ENCODE results near the gene KASH5. TPM values are rescaled to one million over a fixed set of nuclear protein-coding genes. Genes with fewer than 3 reads are reported as not detected.

The KASH5 gene
- total RNA-seq, 1 experiment from 2014 or later, result not detected

DNA sequence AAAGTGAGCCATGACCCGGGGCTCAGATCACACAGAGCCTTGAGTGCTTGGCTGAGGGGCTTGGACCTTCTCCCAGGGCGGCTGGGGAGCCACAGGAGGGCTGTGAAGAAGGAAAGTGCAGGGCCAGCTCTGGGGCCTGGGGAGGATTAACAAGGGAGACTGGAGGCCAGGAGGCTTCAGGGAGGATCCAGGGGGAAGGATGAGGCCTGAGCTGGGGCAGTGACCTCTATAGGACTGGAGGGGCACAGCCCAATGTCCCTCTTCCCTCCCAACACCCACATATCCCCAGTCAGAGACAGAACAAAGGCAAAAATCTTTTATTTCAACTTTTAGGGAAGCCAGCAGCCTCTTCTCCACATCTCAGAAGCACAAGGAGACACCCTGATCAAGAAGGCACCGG is 57.9 kb downstream of the KASH5 start:
- Histone ChIP-seq H3K23me2 (ENCODE audit: insufficient read length, low read depth, low read length, poor library complexity, severe bottlenecking) (peaks cover 19% of the 10 kb centered on the region), H2BK120ac (ENCODE audit: low read depth, low read length, poor library complexity, severe bottlenecking) (no peak overlapping the region), H3K23ac (ENCODE audit: insufficient read length, low read depth, low read length) (no peak overlapping the region), H2BK15ac (ENCODE audit: low read depth, low read length) (no peak overlapping the region), H3K4me1 (ENCODE audit: insufficient read depth, low read length) (no peaks in the 10 kb centered on the region), H4K5ac (ENCODE audit: insufficient read length, low read depth, low read length) (no peak overlapping the region), H4K91ac (ENCODE audit: insufficient read length, low read depth, low read length) (no peak overlapping the region), H3K9ac (ENCODE audit: extremely low read depth, insufficient read length, low read length) (no peak overlapping the region), H3K9me3 (ENCODE audit: control insufficient read depth, low read depth, low read length) (no peaks in the 10 kb centered on the region), H3K27me3 (ENCODE audit: insufficient read depth, low read length) (no peaks in the 10 kb centered on the region; the same call in 1 of the 2 replicates), H4K8ac (replicated peaks; ENCODE audit: insufficient read length, low read depth, low read length) (no peak overlapping the region), H2BK12ac (ENCODE audit: insufficient read length, low read depth, low read length) (no peak overlapping the region), H3K14ac (ENCODE audit: insufficient read depth, low read length) (no peak overlapping the region), H2AK5ac (ENCODE audit: insufficient read length, low read length) (no peak overlapping the region), H4K20me1 (ENCODE audit: control insufficient read depth, insufficient read depth, insufficient read length) (no peaks in the 10 kb centered on the region), H3K4me2 (ENCODE audit: insufficient read depth, insufficient read length, low read length) (no peak overlapping the region), H3K4ac (ENCODE audit: low read depth, low read length) (no peak overlapping the region), H3K79me2 (ENCODE audit: insufficient read depth, low read length) (no peaks in the 10 kb centered on the region; the same call in 1 of the 2 replicates), H3K56ac (ENCODE audit: insufficient read length, low read depth, low read length) (no peak overlapping the region), H3T11ph (ENCODE audit: low read length) (no peak overlapping the region), H3K27ac (ENCODE audit: insufficient read length, low read depth, low read length) (no peak overlapping the region), H2BK20ac (ENCODE audit: low read depth, low read length, poor library complexity, severe bottlenecking) (no peak overlapping the region), H2AFZ (ENCODE audit: low read length) (no peak overlapping the region), H3K18ac (ENCODE audit: insufficient read length, low read depth, low read length) (no peak overlapping the region), H2BK5ac (ENCODE audit: insufficient read length, low read length) (no peak overlapping the region), H3K79me1 (ENCODE audit: insufficient read depth, low read depth, low read length, poor library complexity, severe bottlenecking) (peaks cover 4% of the 10 kb centered on the region)
- Mint-ChIP-seq H3K9me3 (no peaks in the 10 kb centered on the region), H3K36me3 (ENCODE audit: insufficient read depth in 1 of 3, low read depth in 3 of 3) (peaks cover 34 to 50% (median 47%) of the 10 kb centered on the region in 3 experiments), H3K4me3 (peak overlapping the region in 1 of 2 experiments; percentile 23; a peak in 2 of 5 replicates), H3K27ac (peak overlapping the region in 2 of 3 experiments; percentile 59 to 67; a peak in 2 of 7 replicates), H3K27me3 (ENCODE audit: low read depth) (peaks cover 12% of the 10 kb centered on the region), H3K4me1 (peaks cover 28 to 42% of the 10 kb centered on the region in 2 experiments)
- TF ChIP-seq, protein P1, sequence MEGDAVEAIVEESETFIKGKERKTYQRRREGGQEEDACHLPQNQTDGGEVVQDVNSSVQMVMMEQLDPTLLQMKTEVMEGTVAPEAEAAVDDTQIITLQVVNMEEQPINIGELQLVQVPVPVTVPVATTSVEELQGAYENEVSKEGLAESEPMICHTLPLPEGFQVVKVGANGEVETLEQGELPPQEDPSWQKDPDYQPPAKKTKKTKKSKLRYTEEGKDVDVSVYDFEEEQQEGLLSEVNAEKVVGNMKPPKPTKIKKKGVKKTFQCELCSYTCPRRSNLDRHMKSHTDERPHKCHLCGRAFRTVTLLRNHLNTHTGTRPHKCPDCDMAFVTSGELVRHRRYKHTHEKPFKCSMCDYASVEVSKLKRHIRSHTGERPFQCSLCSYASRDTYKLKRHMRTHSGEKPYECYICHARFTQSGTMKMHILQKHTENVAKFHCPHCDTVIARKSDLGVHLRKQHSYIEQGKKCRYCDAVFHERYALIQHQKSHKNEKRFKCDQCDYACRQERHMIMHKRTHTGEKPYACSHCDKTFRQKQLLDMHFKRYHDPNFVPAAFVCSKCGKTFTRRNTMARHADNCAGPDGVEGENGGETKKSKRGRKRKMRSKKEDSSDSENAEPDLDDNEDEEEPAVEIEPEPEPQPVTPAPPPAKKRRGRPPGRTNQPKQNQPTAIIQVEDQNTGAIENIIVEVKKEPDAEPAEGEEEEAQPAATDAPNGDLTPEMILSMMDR (conservative IDR thresholded peaks at IDR 0.05), result no peak; the same call in 2 of the 3 replicates
- no CpG with 5 or more reads among the region's 3 CpGs for WGBS (ENCODE audit: extremely low coverage, insufficient read length, low lambda C conversion rate)
- no peak for DNase-seq
